K562 (cell line): ENCODE measurements around the gene NFIC.

Experiments used
- CHD2 ChIP-seq: IDR thresholded peaks from 2 replicates; pipeline ENCODE4 v1.6.1; 2011; ENCODE audit warnings: low read depth, low read length
- EZH2 ChIP-seq: IDR thresholded peaks from 2 replicates; pipeline ENCODE4 v1.6.1; 2012; ENCODE audit warnings: low read depth, mild to moderate bottlenecking, inconsistent platforms, low read length, borderline replicate concordance
- FOXJ3 ChIP-seq: sonication (generic); formaldehyde crosslinking; IDR thresholded peaks from 2 replicates; pipeline ENCODE4 v1.4.0; 2020; ENCODE audit warnings: mild to moderate bottlenecking, missing genetic modification reagents
- HNRNPL ChIP-seq: fragments of 200-400 bp; formaldehyde crosslinking; IDR thresholded peaks from 2 replicates; pipeline ENCODE4 v1.6.1; 2017; ENCODE audit warnings: low read depth, mild to moderate bottlenecking, low read length
- SIN3A ChIP-seq, 2 experiments: fragments of 150-350 bp in 1 of 2; IDR thresholded peaks; 2 replicates each; pipeline ENCODE4 v1.6.1; 2011 to 2016; ENCODE audit warnings: borderline replicate concordance in 2 of 2, low read depth in 2 of 2, low read length in 2 of 2, mild to moderate bottlenecking in 2 of 2, moderate library complexity in 2 of 2; ENCODE audit not compliant: control insufficient read depth in 1 of 2
- SRF ChIP-seq, 2 experiments: fragments of 250-450, 450-650 bp in 1 of 2; sonication (Bioruptor Pico) in 1 of 2; sonication (generic) in 1 of 2; formaldehyde crosslinking; IDR thresholded peaks; 2 replicates each; pipeline versions ENCODE4 v1.5.0 to v1.5.1; 2020 to 2022; ENCODE audit warnings: mild to moderate bottlenecking in 1 of 2, missing genetic modification reagents in 1 of 2
- ZBTB33 ChIP-seq: sonication (generic); formaldehyde crosslinking; IDR thresholded peaks from 2 replicates; pipeline ENCODE4 v1.8.1; 2023; ENCODE audit warnings: mild to moderate bottlenecking, missing genetic modification reagents
- ZC3H4 ChIP-seq: sonication (generic); formaldehyde crosslinking; IDR thresholded peaks from 2 replicates; pipeline ENCODE4 v1.9.0; 2021; ENCODE audit warnings: missing genetic modification reagents, borderline replicate concordance
- ZNF354B ChIP-seq: fragments of 250-450 bp; sonication (Bioruptor Pico); IDR thresholded peaks from 2 replicates; pipeline ENCODE4 v1.4.0; 2020

GRCh38 chr19:3412066-3412465 lies 45.7 kb downstream of the NFIC start:
- no peak for TF ChIP-seq HNRNPL
- no peak for TF ChIP-seq SIN3A (IDR thresholded peaks at IDR 0.05; ENCODE audit: borderline replicate concordance in 2 of 2, control insufficient read depth in 1 of 2, low read depth in 2 of 2, low read length in 2 of 2)
- TF ChIP-seq SRF (CRISPR knock-in tag; IDR thresholded peaks at IDR 0.05), result no peak
- TF ChIP-seq EZH2, result no peak
- no peak for TF ChIP-seq FOXJ3 (CRISPR knock-in tag)
- no peak for TF ChIP-seq ZBTB33 (CRISPR knock-in tag)
- no peak for TF ChIP-seq CHD2
- TF ChIP-seq ZC3H4 (CRISPR knock-in tag), result no peak
- TF ChIP-seq ZNF354B (CRISPR knock-in tag), result no peak
